B cell (primary cell): ENCODE measurements around the gene ADGRV1. TPM values are rescaled to one million over a fixed set of nuclear protein-coding genes. Genes with fewer than 3 reads are reported as not detected.

Experiments used
- ATAC-seq: fragments of 200-7000 bp; cut with Tn5 transposase; one replicate; pipeline ENCODE4 v1.10.0; 2021; ENCODE audit warnings: low read depth, mild to moderate bottlenecking, moderate number of reproducible peaks, moderate library complexity
- CTCF ChIA-PET: fragments of 350-600 bp; sonication (Branson Sonifier 250); formaldehyde crosslinking; loops from one replicate; lab custom pipeline; 2021; ENCODE audit warnings: antibody characterized with exemption, inconsistent platforms; lab: Charles Lee
- POLR2A ChIA-PET: fragments of 350-600 bp; sonication (Branson Sonifier 250); formaldehyde crosslinking; loops from one replicate; lab custom pipeline; 2021; ENCODE audit warnings: antibody characterized with exemption; lab: Charles Lee
- DNase-seq: peaks from one replicate; pipeline ENCODE4 v3.0.0; 2013
- H2AFZ ChIP-seq: 2 replicates; pipeline ENCODE4 v1.6.1; 2012; ENCODE audit warnings: mild to moderate bottlenecking, low read depth, low read length; ENCODE audit not compliant: insufficient read depth, poor library complexity, severe bottlenecking
- H3K27ac ChIP-seq, 2 donors: 1 replicate in 1 of 2; 2 replicates in 1 of 2; pipeline ENCODE4 v1.5.1; 2012 to 2013; ENCODE audit warnings: low read length in 2 of 2, mild to moderate bottlenecking in 2 of 2, moderate library complexity in 1 of 2
- H3K27me3 ChIP-seq, 4 experiments: fragments of 200-600 bp in 1 of 4; sonication (generic) in 1 of 4; replicated peaks in 1 of 4; 1 replicate in 2 of 4; 2 replicates in 2 of 4; pipeline versions ENCODE4 v1.6.1 to v1.7.0; 2013 to 2016; ENCODE audit warnings: low read length in 3 of 4, mild to moderate bottlenecking in 2 of 4, mixed read lengths in 1 of 4, moderate library complexity in 1 of 4; ENCODE audit not compliant: insufficient read depth in 4 of 4, control insufficient read depth in 3 of 4; ENCODE audit errors: control extremely low read depth in 1 of 4
- H3K36me3 ChIP-seq, 2 experiments: replicated peaks in 1 of 2; 1 replicate in 1 of 2; 2 replicates in 1 of 2; pipeline versions ENCODE4 v1.6.1 to v1.7.1; 2013; ENCODE audit warnings: low read length in 1 of 2; ENCODE audit not compliant: insufficient read depth in 2 of 2, control insufficient read depth in 1 of 2; ENCODE audit errors: control extremely low read depth in 1 of 2, extremely low read depth in 1 of 2
- H3K4me1 ChIP-seq, 2 donors: fragments of 200-600 bp in 1 of 2; sonication (generic) in 1 of 2; 1 replicate in 1 of 2; 2 replicates in 1 of 2; pipeline versions ENCODE4 v1.5.1 to v1.6.1; 2013 to 2017; ENCODE audit warnings: low read length in 2 of 2; ENCODE audit not compliant: control insufficient read depth in 2 of 2, insufficient read depth in 2 of 2
- H3K4me2 ChIP-seq: replicated peaks from 2 replicates; pipeline ENCODE3; 2012; ENCODE audit warnings: mild to moderate bottlenecking, low read depth, low read length; ENCODE audit not compliant: poor library complexity, severe bottlenecking
- H3K4me3 ChIP-seq, 5 experiments: fragments of 200-600 bp in 1 of 5; sonication (generic) in 1 of 5; 1 replicate in 3 of 5; 2 replicates in 2 of 5; pipeline versions ENCODE4 v1.5.1 to v1.7.0; 2011 to 2016; ENCODE audit warnings: low read length in 4 of 5, mild to moderate bottlenecking in 4 of 5, low read depth in 2 of 5, control low read depth in 1 of 5, moderate library complexity in 1 of 5; ENCODE audit not compliant: insufficient read depth in 1 of 5; ENCODE audit errors: control extremely low read depth in 1 of 5, extremely low read depth in 1 of 5
- H3K79me2 ChIP-seq: fragments of 200-600 bp; sonication (generic); one replicate; pipeline ENCODE4 v1.6.0; 2016; ENCODE audit warnings: low read length; ENCODE audit not compliant: control insufficient read depth, insufficient read depth
- H3K9ac ChIP-seq: fragments of 200-600 bp; sonication (generic); 2 replicates; pipeline ENCODE4 v1.6.1; 2017; ENCODE audit warnings: mild to moderate bottlenecking, low read length, moderate library complexity
- H3K9me3 ChIP-seq, 3 donors: one replicate each; pipeline versions ENCODE4 v1.6.1 to v1.7.1; 2013; ENCODE audit warnings: low read length in 2 of 3; ENCODE audit not compliant: control insufficient read depth in 2 of 3, insufficient read depth in 1 of 3; ENCODE audit errors: control extremely low read depth in 1 of 3
- H4K20me1 ChIP-seq: 2 replicates; pipeline ENCODE4 v1.6.0; 2012; ENCODE audit warnings: mild to moderate bottlenecking, low read length; ENCODE audit not compliant: insufficient read depth, control insufficient read depth, poor library complexity, severe bottlenecking
- H3K27ac Mint-ChIP-seq: one replicate; pipeline ENCODE4 v1.8.0; 2021; ENCODE audit warnings: mixed read lengths
- H3K27me3 Mint-ChIP-seq: one replicate; pipeline ENCODE4 v1.8.0; 2021; ENCODE audit warnings: mixed read lengths
- H3K4me1 Mint-ChIP-seq: one replicate; pipeline ENCODE4 v1.8.0; 2021; ENCODE audit warnings: mixed read lengths
- H3K4me3 Mint-ChIP-seq: one replicate; pipeline ENCODE4 v1.8.0; 2021; ENCODE audit warnings: mixed read lengths
- H3K9me3 Mint-ChIP-seq: one replicate; pipeline ENCODE4 v1.8.0; 2022; ENCODE audit warnings: mixed read lengths; ENCODE audit not compliant: insufficient read depth
- CTCF ChIP-seq: fragments of 200-600 bp; IDR thresholded peaks from one replicate; pipeline ENCODE4 v1.8.0; 2022; ENCODE audit warnings: antibody characterized with exemption, mild to moderate bottlenecking
- EZH2 ChIP-seq: IDR thresholded peaks from 2 replicates; pipeline ENCODE4 v1.6.1; 2012; ENCODE audit warnings: borderline replicate concordance, low read depth, mild to moderate bottlenecking, moderate library complexity, low read length; ENCODE audit not compliant: insufficient read depth, poor library complexity, severe bottlenecking
- WGBS: methylation state at CpG from one replicate; pipeline ENCODE4 v1.1.5; 2013; ENCODE audit warnings: missing lambda C conversion rate; ENCODE audit not compliant: insufficient coverage; 5-methylcytosine and 5-hydroxymethylcytosine counted together
- intact Hi-C: fragments of 100-400 bp; cut with micrococcal nuclease; formaldehyde crosslinking; loops from one replicate; pipeline ENCODE4 v1.10.0; 2022
- polyA plus RNA-seq: library from polyadenylated mRNA; depleted of rRNA; stranded (reverse); fragments of >200 nt; gene quantifications from 2 replicates; pipeline ENCODE4 v1.2.3, GENCODE V29; 2012
- total RNA-seq, 2 donors: library from RNA; stranded (reverse); fragments of 120-200 nt in 1 of 2; gene quantifications; 1 replicate in 1 of 2; 2 replicates in 1 of 2; pipeline versions ENCODE4 v1.2.3 to v1.2.4, GENCODE V29; 2013 to 2022

Gene ADGRV1
- total and polyA plus RNA-seq, 2 donors (not counting 1 experiment from before 2014, with no cell fraction given) = 0.07 TPM; not detected in 1

GRCh38 chr5:91177639-91178038 is 619.0 kb downstream of the ADGRV1 start:
- no peak for ATAC-seq
- H3K4me1 Mint-ChIP-seq = peaks cover 11% of the 10 kb centered on the region
- peaks cover 6 to 7% of the 10 kb centered on the region in 2 donors for H3K4me1 ChIP-seq
- no peaks in the 10 kb centered on the region for H3K9me3 Mint-ChIP-seq
- peaks cover 0 to 5% (median 0%) of the 10 kb centered on the region in 3 donors for H3K9me3 ChIP-seq
- no peak overlapping the region for H3K4me3 Mint-ChIP-seq
- no peaks in the 10 kb centered on the region for H3K36me3 ChIP-seq
- intact Hi-C loops = no loop called here
- peaks cover 3% of the 10 kb centered on the region for H3K27me3 Mint-ChIP-seq
- DNase-seq = no peak
- no peaks in the 10 kb centered on the region for H3K27me3 ChIP-seq
- POLR2A ChIA-PET = no interaction called here
- H3K79me2 ChIP-seq = no peaks in the 10 kb centered on the region
- H3K9ac ChIP-seq = no peak overlapping the region
- no peak overlapping the region for H3K4me2 ChIP-seq
- H2AFZ ChIP-seq = no peak overlapping the region
- H3K27ac Mint-ChIP-seq = no peak overlapping the region
- TF ChIP-seq EZH2 = no peak
- TF ChIP-seq CTCF = no peak
- 100% methylated on average over 2 of the region's 3 CpGs for WGBS
- H3K27ac ChIP-seq = no peak overlapping the region
- no peaks in the 10 kb centered on the region for H4K20me1 ChIP-seq
- CTCF ChIA-PET = no interaction called here
- H3K4me3 ChIP-seq = no peak overlapping the region

GRCh38 chr5:91178461-91178860 is 619.9 kb downstream of the ADGRV1 start:
- ChIA-PET POLR2A (no interaction called here), CTCF (no interaction called here)
- H3K27ac Mint-ChIP-seq = no peak overlapping the region
- Histone ChIP-seq H3K4me2 (no peak overlapping the region), H3K9ac (no peak overlapping the region), H3K79me2 (no peaks in the 10 kb centered on the region), H3K4me3 (no peak overlapping the region), H3K4me1 (peaks cover 14% of the 10 kb centered on the region in 2 donors), H2AFZ (no peak overlapping the region), H3K36me3 (no peaks in the 10 kb centered on the region), H3K27ac (no peak overlapping the region), H4K20me1 (no peaks in the 10 kb centered on the region), H3K27me3 (no peaks in the 10 kb centered on the region), H3K9me3 (peaks cover 0 to 5% (median 0%) of the 10 kb centered on the region in 3 donors)
- TF ChIP-seq EZH2 (no peak), CTCF (no peak)
- ATAC-seq (no peak), DNase-seq (no peak)
- no CpG with 5 or more reads among the region's 2 CpGs for WGBS
- no peaks in the 10 kb centered on the region for H3K27me3 Mint-ChIP-seq
- intact Hi-C loops = no loop called here
- H3K4me1 Mint-ChIP-seq = peaks cover 17% of the 10 kb centered on the region
- H3K9me3 Mint-ChIP-seq = no peaks in the 10 kb centered on the region
- no peak overlapping the region for H3K4me3 Mint-ChIP-seq
